Measurements from ENCODE around the gene SPNS3.

SPNS3 gene

DNA sequence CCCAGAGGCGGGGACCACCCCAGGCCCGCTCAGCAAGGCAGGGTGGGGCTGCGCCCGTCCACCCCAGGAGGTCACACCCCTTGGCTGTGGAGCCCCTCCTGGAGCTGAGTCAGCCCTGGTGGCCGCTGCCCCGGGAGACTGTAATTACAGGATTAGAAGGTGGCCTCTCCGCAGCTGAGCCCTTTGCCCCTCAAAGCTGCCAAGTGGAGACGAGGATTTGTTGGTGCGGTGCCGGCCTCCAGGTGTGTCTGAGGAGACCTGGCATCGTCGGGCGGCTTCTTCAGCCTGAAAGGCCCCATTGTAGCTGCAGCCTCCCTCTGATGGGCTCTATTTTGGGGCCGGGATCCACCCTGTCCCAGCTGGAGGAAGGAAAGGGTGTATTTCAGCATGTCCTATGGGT lies 42.3 kb downstream of the SPNS3 start:
- no peak overlapping the region for H3K4me3 ChIP-seq (ENCODE audit: low read depth, low read length)

DNA sequence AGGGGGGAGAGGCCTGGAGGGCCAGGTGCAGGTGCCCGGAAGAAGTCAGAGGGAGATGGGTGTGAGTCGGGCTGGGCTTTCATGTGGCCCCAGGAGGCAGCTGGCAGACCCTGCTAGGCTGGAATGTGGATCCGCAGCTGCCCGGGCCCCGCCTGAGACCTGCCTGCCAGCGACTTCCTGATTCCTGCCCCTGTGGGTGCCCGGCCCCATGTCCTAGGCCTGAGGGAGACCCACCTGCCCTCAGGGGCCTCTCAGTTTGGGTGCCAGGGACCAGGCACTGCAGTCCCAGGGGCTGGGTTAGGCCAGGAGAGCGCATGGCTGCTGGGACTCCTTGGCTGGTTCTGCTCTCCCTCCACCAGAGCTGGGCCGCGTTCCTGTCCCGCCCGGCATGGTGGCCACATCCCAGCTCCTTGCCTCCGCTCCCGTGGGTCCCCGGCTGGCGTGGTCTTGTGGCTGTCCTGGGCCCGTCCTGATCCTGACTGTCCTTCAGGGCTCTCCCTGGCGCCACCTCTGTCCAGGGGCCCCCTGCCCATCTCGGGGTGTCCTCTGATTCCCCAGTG lies 42.9 kb downstream of the SPNS3 start:
- no peak overlapping the region for H3K4me3 ChIP-seq (ENCODE audit: low read depth, low read length)
- TF ChIP-seq, protein P1, sequence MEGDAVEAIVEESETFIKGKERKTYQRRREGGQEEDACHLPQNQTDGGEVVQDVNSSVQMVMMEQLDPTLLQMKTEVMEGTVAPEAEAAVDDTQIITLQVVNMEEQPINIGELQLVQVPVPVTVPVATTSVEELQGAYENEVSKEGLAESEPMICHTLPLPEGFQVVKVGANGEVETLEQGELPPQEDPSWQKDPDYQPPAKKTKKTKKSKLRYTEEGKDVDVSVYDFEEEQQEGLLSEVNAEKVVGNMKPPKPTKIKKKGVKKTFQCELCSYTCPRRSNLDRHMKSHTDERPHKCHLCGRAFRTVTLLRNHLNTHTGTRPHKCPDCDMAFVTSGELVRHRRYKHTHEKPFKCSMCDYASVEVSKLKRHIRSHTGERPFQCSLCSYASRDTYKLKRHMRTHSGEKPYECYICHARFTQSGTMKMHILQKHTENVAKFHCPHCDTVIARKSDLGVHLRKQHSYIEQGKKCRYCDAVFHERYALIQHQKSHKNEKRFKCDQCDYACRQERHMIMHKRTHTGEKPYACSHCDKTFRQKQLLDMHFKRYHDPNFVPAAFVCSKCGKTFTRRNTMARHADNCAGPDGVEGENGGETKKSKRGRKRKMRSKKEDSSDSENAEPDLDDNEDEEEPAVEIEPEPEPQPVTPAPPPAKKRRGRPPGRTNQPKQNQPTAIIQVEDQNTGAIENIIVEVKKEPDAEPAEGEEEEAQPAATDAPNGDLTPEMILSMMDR (IDR thresholded peaks at IDR 0.05; ENCODE audit: borderline replicate concordance, insufficient read depth, low read depth, low read length): no peak

More for the DNA sequence above, 42.3 kb downstream of the SPNS3 start:
- TF ChIP-seq, protein P1 (IDR thresholded peaks at IDR 0.05; ENCODE audit: borderline replicate concordance, insufficient read depth, low read depth, low read length): no peak

DNA sequence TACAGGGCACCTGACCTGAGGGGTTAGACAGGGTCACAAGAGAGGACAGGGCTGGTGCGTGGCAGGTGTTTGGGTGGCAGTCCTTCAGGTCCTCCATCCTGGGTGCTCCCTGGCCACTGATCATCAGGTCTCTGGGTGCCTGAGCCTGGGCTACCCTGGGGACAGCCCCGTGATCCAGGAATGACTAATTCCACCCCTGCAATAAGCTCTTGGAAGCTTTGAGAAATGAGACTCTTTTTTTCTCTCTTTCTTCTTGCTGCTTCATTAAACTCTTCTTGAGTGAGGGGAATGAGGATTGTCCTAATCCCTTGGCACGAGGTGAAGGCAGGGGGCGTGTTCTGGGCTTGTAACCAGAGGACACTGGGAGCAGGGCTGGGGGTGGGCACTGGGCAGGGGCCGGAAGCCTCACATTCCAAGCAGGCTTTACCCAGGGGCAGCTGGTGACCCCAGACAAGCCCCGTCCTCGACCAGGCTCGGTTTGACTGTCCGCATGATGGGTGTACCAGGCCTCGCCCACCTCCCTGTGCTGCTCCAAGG lies 43.6 kb downstream of the SPNS3 start:
- no peak overlapping the region for H3K4me3 ChIP-seq (ENCODE audit: low read depth, low read length)
- TF ChIP-seq, protein P1 (IDR thresholded peaks at IDR 0.05; ENCODE audit: borderline replicate concordance, insufficient read depth, low read depth, low read length): no peak

DNA sequence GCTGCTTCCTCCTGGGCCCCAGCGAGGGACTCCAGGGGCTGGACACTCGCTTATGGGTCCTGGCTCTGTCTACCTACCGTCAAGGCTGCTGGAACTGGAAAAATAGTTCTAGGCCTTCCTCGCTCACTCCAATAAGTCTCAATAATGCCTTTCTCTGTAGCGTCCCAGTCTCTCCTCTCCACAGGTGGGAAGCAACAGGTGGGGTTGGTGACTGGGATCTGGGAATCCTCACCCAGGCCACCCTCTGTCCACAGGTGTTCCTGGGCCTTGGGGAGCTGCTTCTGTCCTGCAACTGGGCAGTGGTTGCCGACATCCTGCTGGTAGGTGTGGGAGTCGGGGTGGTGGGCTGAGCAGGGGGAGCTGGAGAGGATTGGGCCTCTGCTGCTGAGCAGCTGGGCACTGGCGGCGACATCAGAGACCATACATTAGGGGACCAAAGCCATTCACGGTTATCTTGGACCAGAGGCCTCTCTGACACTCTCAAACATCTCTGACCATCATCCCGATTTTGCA lies 44.6 kb downstream of the SPNS3 start:
- H3K4me3 ChIP-seq (ENCODE audit: low read depth, low read length): no peak overlapping the region

DNA sequence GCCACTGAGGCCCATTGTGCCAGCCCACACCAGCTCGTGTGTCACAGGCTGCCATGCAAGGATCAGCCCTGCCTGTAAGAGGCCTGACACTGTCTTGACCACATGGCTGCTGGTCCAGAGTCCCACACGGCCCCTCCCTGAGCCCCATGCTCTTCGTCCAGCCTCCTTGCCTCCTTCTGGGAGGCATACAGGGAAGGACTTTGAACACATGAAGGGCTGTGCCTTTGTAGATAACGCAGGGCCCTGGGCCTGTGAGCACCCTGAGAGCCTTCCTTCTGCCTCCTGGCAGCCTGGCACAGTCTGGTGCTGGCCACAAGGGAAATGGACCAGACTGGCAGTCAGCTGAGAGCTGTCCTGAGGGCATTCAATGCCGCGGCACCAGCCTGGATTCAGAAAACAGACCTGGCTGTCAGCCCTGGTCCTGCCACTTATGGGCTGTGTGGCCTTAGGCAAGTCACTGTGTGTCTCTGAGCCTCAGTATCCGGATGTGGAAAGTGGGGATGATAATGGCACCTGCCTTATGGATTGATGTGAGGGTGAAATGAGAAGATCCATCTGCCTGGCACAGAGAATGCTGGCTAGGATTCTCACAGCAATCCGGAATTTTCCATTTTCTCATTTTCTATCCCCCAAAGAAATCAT lies 45.7 kb downstream of the SPNS3 start:
- H3K4me3 ChIP-seq (ENCODE audit: low read depth, low read length): no peak overlapping the region
- TF ChIP-seq, protein P1 (IDR thresholded peaks at IDR 0.05; ENCODE audit: borderline replicate concordance, insufficient read depth, low read depth, low read length): no peak

More for the DNA sequence above, 44.6 kb downstream of the SPNS3 start:
- TF ChIP-seq, protein P1 (IDR thresholded peaks at IDR 0.05; ENCODE audit: borderline replicate concordance, insufficient read depth, low read depth, low read length): no peak

DNA sequence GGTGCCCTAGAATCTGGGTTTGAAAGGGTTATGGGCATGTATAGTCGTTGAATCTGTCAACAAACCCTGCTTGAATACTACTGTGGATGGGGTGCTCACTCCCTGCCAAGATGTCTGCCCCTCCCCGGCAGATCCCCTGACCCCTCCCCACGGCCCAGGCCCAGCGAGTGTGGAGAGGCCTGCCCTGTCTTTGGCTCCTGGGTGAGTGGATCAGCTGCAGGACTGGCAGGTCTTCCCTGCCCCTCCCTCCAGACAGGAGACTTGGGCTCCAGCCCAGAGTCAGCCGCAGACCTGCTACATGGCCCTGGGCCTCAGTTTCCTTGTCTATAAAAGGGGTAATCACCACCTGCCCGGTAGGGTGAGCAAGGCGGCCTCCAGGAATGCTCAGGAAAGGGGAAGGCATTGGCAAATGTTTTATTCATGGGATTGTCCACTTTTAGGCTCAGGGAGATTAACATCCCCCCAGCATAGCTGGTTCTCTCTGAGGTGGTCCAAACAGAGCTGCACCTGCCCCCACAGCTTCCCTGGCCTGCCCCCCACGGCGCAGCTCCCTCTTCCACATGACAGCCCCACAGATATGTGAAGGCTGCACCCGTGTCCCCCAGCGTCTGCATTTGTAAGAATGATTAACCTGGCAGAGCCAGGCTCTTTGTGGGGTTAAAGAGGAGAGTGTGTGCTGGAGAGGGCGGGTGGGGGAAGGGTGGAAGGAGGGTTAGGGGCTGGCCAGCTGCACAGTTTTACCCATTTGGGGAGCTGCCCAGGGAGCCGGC lies 46.4 kb downstream of the SPNS3 start:
- TF ChIP-seq, protein P1 (IDR thresholded peaks at IDR 0.05; ENCODE audit: borderline replicate concordance, insufficient read depth, low read depth, low read length): no peak
- H3K4me3 ChIP-seq (ENCODE audit: low read depth, low read length): no peak overlapping the region
